Progenitor cell of endocrine pancreas (in vitro differentiated cells): ENCODE data around the gene CACNA2D1. TPM values are rescaled to one million over a fixed set of nuclear protein-coding genes. Genes with fewer than 3 reads are reported as not detected.

ENCODE experiments used
- DNase-seq: peaks from one replicate; pipeline ENCODE4 v3.0.0; 2021; ENCODE audit warnings: low spot score; ENCODE audit not compliant: unreplicated experiment
- H3K27ac Mint-ChIP-seq: 2 replicates; pipeline ENCODE4 v1.8.0; 2021; ENCODE audit warnings: mild to moderate bottlenecking, moderate library complexity, mixed read lengths
- H3K27me3 Mint-ChIP-seq: 2 replicates; pipeline ENCODE4 v1.8.0; 2021; ENCODE audit warnings: mixed read lengths
- H3K36me3 Mint-ChIP-seq: 2 replicates; pipeline ENCODE4 v1.8.0; 2022; ENCODE audit warnings: mixed read lengths; ENCODE audit not compliant: insufficient read depth
- H3K4me1 Mint-ChIP-seq: 2 replicates; pipeline ENCODE4 v1.8.0; 2021; ENCODE audit warnings: low read depth, mixed read lengths
- H3K4me3 Mint-ChIP-seq: 2 replicates; pipeline ENCODE4 v1.8.0; 2021; ENCODE audit warnings: low read depth, mild to moderate bottlenecking, moderate library complexity, mixed read lengths
- H3K9me3 Mint-ChIP-seq: 2 replicates; pipeline ENCODE4 v1.8.0; 2021; ENCODE audit warnings: low read depth, mixed read lengths
- total RNA-seq: library from RNA; stranded (reverse); gene quantifications from 2 replicates; pipeline ENCODE4 v1.2.1, GENCODE V29; 2021
- TF ChIP-seq, protein P1 (sequence below): fragments of 200-600 bp; sonication (generic); IDR thresholded peaks from one replicate; pipeline ENCODE4 v1.5.0; 2021; ENCODE audit warnings: antibody characterized with exemption, mild to moderate bottlenecking; ENCODE audit not compliant: unreplicated experiment

CACNA2D1 gene
- total RNA-seq, 1 donor from 2014 or later, result 25.1 TPM

DNA sequence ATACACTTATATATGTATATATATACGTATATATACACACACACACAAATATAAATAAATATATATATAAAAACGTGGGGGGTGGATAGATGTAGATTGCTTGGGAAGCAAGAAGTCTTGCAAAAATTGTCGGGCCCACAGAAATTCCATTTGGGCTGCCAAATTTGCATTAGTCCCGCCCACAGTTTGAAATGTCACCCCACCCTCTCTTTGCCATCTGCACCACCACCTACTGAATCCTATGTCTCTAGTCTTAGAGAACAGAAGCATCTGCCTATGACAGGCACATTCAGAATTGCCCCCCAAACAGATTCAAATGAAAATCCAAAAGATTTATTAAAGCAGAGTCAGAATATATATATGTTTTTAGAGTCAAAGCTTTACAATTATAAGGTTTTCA, 25.6 kb upstream of the CACNA2D1 start:
- Mint-ChIP-seq H3K9me3 (peaks cover 4% of the 10 kb centered on the region), H3K36me3 (no peaks in the 10 kb centered on the region), H3K4me1 (peaks cover 2% of the 10 kb centered on the region), H3K27ac (no peak overlapping the region), H3K4me3 (no peak overlapping the region), H3K27me3 (peaks cover 8% of the 10 kb centered on the region)
- TF ChIP-seq, protein P1, sequence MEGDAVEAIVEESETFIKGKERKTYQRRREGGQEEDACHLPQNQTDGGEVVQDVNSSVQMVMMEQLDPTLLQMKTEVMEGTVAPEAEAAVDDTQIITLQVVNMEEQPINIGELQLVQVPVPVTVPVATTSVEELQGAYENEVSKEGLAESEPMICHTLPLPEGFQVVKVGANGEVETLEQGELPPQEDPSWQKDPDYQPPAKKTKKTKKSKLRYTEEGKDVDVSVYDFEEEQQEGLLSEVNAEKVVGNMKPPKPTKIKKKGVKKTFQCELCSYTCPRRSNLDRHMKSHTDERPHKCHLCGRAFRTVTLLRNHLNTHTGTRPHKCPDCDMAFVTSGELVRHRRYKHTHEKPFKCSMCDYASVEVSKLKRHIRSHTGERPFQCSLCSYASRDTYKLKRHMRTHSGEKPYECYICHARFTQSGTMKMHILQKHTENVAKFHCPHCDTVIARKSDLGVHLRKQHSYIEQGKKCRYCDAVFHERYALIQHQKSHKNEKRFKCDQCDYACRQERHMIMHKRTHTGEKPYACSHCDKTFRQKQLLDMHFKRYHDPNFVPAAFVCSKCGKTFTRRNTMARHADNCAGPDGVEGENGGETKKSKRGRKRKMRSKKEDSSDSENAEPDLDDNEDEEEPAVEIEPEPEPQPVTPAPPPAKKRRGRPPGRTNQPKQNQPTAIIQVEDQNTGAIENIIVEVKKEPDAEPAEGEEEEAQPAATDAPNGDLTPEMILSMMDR, result no peak
- no peak for DNase-seq

DNA sequence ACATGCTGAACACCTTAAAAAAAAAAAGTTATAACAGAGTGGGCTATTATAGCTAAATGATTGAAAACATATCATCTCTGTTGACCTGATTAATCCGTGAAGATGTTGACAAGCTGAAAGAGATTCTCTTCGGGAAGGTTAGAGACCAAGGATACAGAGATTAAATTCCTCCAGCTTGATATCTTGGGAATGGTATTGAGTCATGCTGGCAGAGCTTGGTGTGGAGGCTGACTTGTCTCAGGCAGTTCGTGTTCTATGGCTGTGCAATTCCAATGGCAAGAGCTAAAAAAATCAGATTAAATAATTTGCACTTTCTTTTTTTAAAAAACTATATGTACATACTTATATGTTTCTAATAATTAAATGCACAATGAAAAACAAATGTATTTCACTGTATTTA, 24.9 kb upstream of the CACNA2D1 start:
- peaks cover 4% of the 10 kb centered on the region for H3K9me3 Mint-ChIP-seq
- TF ChIP-seq, protein P1, result no peak
- peaks cover 2% of the 10 kb centered on the region for H3K4me1 Mint-ChIP-seq
- no peak overlapping the region for H3K4me3 Mint-ChIP-seq
- no peaks in the 10 kb centered on the region for H3K36me3 Mint-ChIP-seq
- H3K27ac Mint-ChIP-seq, result no peak overlapping the region
- no peak for DNase-seq
- peaks cover 8% of the 10 kb centered on the region for H3K27me3 Mint-ChIP-seq

DNA sequence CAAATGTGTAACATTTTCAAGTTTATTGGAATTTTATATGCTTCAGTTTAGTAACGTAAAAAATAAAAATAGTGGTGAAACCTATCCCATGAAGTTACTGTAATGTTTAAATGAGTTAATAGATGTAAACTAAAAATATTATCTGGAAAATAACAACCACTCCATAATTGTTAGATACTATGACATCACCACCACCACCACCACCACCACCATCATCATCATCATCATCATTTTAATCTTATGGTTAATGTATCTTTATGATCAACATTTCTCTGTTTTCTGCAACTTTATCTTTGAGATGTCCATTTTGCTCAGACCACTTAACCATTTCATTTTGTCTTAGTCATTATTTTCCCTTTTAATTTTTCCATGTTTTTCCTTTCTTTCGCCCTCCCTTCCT, 23.4 kb upstream of the CACNA2D1 start:
- H3K4me1 Mint-ChIP-seq, result peaks cover 2% of the 10 kb centered on the region
- no peak overlapping the region for H3K27ac Mint-ChIP-seq
- DNase-seq, result no peak
- H3K36me3 Mint-ChIP-seq, result peaks cover 1% of the 10 kb centered on the region
- H3K4me3 Mint-ChIP-seq, result no peak overlapping the region
- TF ChIP-seq, protein P1, result no peak
- peaks cover 8% of the 10 kb centered on the region for H3K27me3 Mint-ChIP-seq
- H3K9me3 Mint-ChIP-seq, result peaks cover 4% of the 10 kb centered on the region

DNA sequence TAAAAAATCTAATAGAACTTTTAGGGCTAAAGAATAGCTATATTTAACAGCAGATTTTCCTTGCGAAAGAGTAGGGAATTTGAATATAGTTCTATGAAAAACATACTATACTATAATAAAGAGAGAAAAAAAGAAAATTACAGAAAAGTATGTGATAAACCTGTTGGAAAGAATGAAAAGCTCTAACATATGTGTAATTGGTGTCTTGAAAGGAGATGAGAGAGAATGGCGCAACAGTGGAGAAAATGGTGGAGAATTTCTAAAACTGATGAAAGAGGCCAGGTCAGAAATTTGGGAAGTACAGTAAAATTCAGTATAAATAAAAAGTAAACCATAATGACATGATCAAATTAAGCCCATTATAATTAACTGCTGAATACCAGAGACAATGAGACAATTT, 20.8 kb upstream of the CACNA2D1 start:
- peaks cover 7% of the 10 kb centered on the region for H3K9me3 Mint-ChIP-seq
- no peak overlapping the region for H3K4me3 Mint-ChIP-seq
- TF ChIP-seq, protein P1, result no peak
- H3K36me3 Mint-ChIP-seq, result peaks cover 1% of the 10 kb centered on the region
- H3K27me3 Mint-ChIP-seq, result no peaks in the 10 kb centered on the region
- H3K4me1 Mint-ChIP-seq, result no peaks in the 10 kb centered on the region
- H3K27ac Mint-ChIP-seq, result no peak overlapping the region
- no peak for DNase-seq

DNA sequence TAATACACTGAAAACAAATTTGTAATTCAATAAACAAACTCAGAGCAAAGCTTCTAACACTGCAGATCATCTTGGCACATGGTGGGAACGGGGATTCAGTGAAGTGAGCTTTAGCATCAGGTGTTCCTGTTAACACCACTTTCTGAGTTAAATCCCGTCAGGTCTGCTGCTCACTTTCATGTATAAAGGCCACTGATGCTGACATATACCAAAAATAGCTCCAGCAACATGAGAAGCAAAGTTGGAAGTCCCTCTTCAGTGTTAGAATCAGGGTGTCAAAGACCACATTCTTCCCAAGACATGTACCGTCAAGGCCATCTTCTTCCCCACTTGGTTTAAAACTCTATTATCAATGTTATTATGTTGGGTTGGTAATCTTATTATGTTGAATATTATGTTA, 11.7 kb upstream of the CACNA2D1 start:
- no peak overlapping the region for H3K27ac Mint-ChIP-seq
- DNase-seq, result no peak
- H3K4me1 Mint-ChIP-seq, result peaks cover 10% of the 10 kb centered on the region
- no peaks in the 10 kb centered on the region for H3K9me3 Mint-ChIP-seq
- H3K27me3 Mint-ChIP-seq, result no peaks in the 10 kb centered on the region
- no peak overlapping the region for H3K4me3 Mint-ChIP-seq
- H3K36me3 Mint-ChIP-seq, result no peaks in the 10 kb centered on the region
- TF ChIP-seq, protein P1, result no peak
